ENCODE data around the gene FBXW9. TPM values are rescaled to one million over a fixed set of nuclear protein-coding genes. Genes with fewer than 3 reads are reported as not detected.

Gene FBXW9
- total and polyA plus RNA-seq, 2 of the 13 experiments (the other 11 are each of a cell fraction or from before 2014, with no cell fraction given): 5.7 to 6.1 TPM

DNA sequence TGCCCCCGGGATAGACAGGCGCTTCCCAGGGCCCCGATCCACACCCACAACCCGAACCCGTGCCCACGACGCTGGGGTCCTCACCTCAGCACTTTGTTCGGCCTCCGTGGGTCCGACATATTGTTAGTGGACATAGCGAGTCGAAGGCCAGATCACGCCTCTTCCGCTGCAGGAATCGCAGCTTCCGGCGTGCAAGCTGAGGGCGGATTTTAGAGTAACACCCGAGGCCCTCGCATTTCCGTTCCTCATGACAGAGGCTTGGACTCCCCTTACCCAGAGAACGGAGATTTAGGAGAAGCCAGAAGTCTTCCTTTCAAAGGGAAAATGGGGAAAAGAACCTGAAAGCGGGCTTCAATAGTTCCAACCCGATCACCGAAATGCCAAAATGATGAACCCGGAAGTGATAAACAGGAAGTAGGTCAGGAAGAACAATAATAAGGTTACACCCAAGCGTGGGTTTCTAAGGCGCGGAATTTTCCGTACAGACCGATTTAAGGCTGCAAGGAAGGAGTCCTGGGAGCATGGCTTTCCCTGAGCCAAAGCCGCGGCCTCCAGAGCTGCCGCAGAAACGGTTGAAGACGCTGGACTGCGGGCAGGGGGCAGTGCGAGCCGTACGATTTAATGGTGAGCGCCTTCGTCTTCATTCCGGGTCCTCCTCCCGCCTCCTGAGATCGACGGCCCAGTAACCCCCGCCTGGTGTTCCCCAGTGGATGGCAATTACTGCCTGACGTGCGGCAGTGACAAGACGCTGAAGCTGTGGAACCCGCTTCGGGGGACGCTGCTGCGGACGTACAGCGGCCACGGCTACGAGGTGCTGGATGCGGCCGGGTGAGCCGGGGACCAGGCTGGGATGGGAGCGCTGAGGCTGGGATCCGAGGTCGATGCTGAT, 26.9 kb downstream of the FBXW9 start (continued):
- TF ChIP-seq, protein P1, sequence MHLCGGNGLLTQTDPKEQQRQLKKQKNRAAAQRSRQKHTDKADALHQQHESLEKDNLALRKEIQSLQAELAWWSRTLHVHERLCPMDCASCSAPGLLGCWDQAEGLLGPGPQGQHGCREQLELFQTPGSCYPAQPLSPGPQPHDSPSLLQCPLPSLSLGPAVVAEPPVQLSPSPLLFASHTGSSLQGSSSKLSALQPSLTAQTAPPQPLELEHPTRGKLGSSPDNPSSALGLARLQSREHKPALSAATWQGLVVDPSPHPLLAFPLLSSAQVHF (CRISPR knock-in tag; IDR thresholded peaks at IDR 0.05): no peak
- TF ChIP-seq HDAC1 (CRISPR knock-in tag; IDR thresholded peaks at IDR 0.05) (peak; percentile 59), ZXDC (CRISPR knock-in tag; IDR thresholded peaks at IDR 0.05) (peak; percentile 39; the same call in 1 of the 2 replicates), RFXAP (CRISPR knock-in tag; IDR thresholded peaks at IDR 0.05; ENCODE audit: borderline replicate concordance) (0 out of 2 replicates have a peak, but pooled peaks have one; percentile 11), FOXA1 (IDR thresholded peaks at IDR 0.05) (no peak), FOXA1 (CRISPR knock-in tag; IDR thresholded peaks at IDR 0.05) (peak; percentile 24; the same call in 1 of the 2 replicates), FOSL1 (CRISPR knock-in tag; IDR thresholded peaks at IDR 0.05; ENCODE audit: borderline replicate concordance) (no peak), AGO2 (optimal IDR thresholded peaks at IDR 0.05; ENCODE audit: low read depth, low read length) (no peak), THAP9 (CRISPR knock-in tag; IDR thresholded peaks at IDR 0.05; ENCODE audit: borderline replicate concordance) (peak; percentile 89; the same call in 1 of the 2 replicates), NFATC3 (CRISPR knock-in tag; IDR thresholded peaks at IDR 0.05) (peak; percentile 71; the same call in 1 of the 2 replicates), ZNF574 (CRISPR knock-in tag; IDR thresholded peaks at IDR 0.05) (peak; percentile 88), HCFC1 (IDR thresholded peaks at IDR 0.05; ENCODE audit: low read depth, low read length) (peak; percentile 66), MED8 (CRISPR knock-in tag; IDR thresholded peaks at IDR 0.05; ENCODE audit: insufficient replicate concordance) (peak; percentile 45), ZNF781 (CRISPR knock-in tag; IDR thresholded peaks at IDR 0.05; ENCODE audit: borderline replicate concordance, not compliant biosample characterization) (peak; percentile 66)
- TF ChIP-seq, protein P2, sequence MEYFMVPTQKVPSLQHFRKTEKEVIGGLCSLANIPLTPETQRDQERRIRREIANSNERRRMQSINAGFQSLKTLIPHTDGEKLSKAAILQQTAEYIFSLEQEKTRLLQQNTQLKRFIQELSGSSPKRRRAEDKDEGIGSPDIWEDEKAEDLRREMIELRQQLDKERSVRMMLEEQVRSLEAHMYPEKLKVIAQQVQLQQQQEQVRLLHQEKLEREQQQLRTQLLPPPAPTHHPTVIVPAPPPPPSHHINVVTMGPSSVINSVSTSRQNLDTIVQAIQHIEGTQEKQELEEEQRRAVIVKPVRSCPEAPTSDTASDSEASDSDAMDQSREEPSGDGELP (IDR thresholded peaks at IDR 0.05; ENCODE audit: borderline replicate concordance, low read depth): peak; percentile 26; the same call in 1 of the 2 replicates
- TF ChIP-seq, protein P3, sequence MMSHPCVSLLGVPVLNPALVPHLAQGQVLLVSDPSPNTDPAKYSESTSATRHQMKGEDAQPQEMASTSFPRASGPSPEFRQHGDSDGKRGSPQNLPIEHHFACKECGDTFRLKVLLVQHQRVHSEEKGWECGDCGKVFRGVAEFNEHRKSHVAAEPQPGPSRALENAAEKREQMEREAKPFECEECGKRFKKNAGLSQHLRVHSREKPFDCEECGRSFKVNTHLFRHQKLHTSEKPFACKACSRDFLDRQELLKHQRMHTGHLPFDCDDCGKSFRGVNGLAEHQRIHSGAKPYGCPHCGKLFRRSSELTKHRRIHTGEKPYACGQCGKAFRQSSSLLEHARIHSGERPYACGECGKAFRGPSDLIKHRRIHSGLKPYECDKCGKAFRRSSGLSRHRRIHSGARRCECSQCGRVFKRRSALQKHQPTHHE (CRISPR knock-in tag; IDR thresholded peaks at IDR 0.05; ENCODE audit: borderline replicate concordance): peak; percentile 75; the same call in 1 of the 2 replicates
